GM13977 (cell line): Measurements from ENCODE around the gene VPS54.
"Not testable (repeated sequence)": the region's sequence is repeated elsewhere in the genome, so short reads cannot be mapped to it uniquely, and the experiment has no call there.

Source experiments
- DNase-seq: peaks from one replicate; pipeline ENCODE4 v3.0.0; 2012; ENCODE audit warnings: low spot score
- CTCF ChIP-seq: IDR thresholded peaks from 2 replicates; pipeline ENCODE4 v1.5.1; 2012; ENCODE audit warnings: mild to moderate bottlenecking, control low read depth; ENCODE audit not compliant: insufficient read depth; ENCODE audit errors: extremely low read depth, missing control alignments
- in situ Hi-C: fragments of 300-500 bp; cut with MboI; formaldehyde crosslinking; loops from one replicate; pipeline ENCODE4 v1.12.0; 2022; ENCODE audit warnings: low sequenced_read_pairs, low pct_unique_long_range_greater_than_20kb, mixed read lengths, inconsistent platforms; ENCODE audit not compliant: unreplicated experiment

VPS54 gene

DNA sequence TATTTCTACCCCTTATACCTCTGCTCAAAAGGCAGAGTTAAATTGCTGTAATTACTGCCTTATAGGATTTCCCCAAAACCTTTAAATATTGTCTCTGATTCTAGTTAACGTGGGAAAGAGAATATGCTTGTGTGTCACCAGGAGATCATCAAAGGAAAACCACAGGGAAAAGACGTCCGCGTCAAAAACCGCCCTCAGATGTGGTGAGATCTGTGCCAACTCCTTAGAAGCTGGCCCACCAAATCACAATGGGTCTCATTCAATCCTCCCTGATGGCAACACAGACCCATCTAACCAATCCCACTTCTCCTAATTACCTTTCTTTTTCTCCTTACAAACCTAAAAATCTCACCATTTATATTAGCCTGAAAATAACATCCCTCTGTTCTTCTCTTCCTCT lies 25.4 kb downstream of the VPS54 start:
- no peak for DNase-seq
- in situ Hi-C loops: no loop called here
- no peak for TF ChIP-seq CTCF

- DNase-seq, in situ Hi-C loops: not testable (repeated sequence)
Observed at GRCh38 chr2:63993130-63993584, 26.1 kb downstream of the VPS54 start.

GRCh38 chr2:63992061-63992685 lies 27.1 kb downstream of the VPS54 start:
- in situ Hi-C loops: no loop called here
- TF ChIP-seq CTCF: no peak
- DNase-seq: no peak

GRCh38 chr2:63991173-63991999 lies 27.8 kb downstream of the VPS54 start:
- in situ Hi-C loops, DNase-seq: not testable (repeated sequence)

- in situ Hi-C loops: no loop called here
- TF ChIP-seq CTCF: no peak
- no peak for DNase-seq
Observed at GRCh38 chr2:63990072-63990471, 29.2 kb downstream of the VPS54 start.

GRCh38 chr2:63988842-63989436 lies 30.3 kb downstream of the VPS54 start:
- DNase-seq, in situ Hi-C loops: not testable (repeated sequence)

- TF ChIP-seq CTCF: no peak
- in situ Hi-C loops: no loop called here
- DNase-seq: no peak
Observed at GRCh38 chr2:63984606-63985359, 34.4 kb downstream of the VPS54 start.

GRCh38 chr2:63983986-63984605 lies 35.1 kb downstream of the VPS54 start:
- in situ Hi-C loops: no loop called here
- TF ChIP-seq CTCF: no peak
- DNase-seq: no peak
